Body of pancreas (tissue), 4 donors: ENCODE data around the gene C2orf42. TPM values are rescaled to one million over a fixed set of nuclear protein-coding genes. Genes with fewer than 3 reads are reported as not detected.

Experiments
- ATAC-seq: fragments of 150-250 bp; one replicate; pipeline ENCODE4 v1.9.1; 2016
- DNase-seq, 4 donors: peaks; one replicate each; pipeline ENCODE4 v3.0.0-alpha.2; 2019
- H3K27ac ChIP-seq, 4 donors: fragments of 200-600 bp; sonication (generic); 1 replicate in 3 of 4; 2 replicates in 1 of 4; pipeline versions ENCODE4 v1.5.1 to v1.6.1; 2016 to 2019; ENCODE audit warnings: mild to moderate bottlenecking in 1 of 4, mixed read lengths in 1 of 4, moderate library complexity in 1 of 4
- H3K27me3 ChIP-seq, 2 donors: fragments of 200-600 bp; sonication (generic); one replicate each; pipeline ENCODE4 v1.6.0; 2016; ENCODE audit warnings: mild to moderate bottlenecking in 1 of 2
- H3K36me3 ChIP-seq, 2 donors: fragments of 200-600 bp; sonication (generic); replicated peaks in 1 of 2; 2 replicates each; pipeline ENCODE4 v1.5.1; 2016; ENCODE audit warnings: low read depth in 2 of 2; ENCODE audit not compliant: insufficient read depth in 1 of 2
- H3K4me1 ChIP-seq: fragments of 200-600 bp; sonication (generic); one replicate; pipeline ENCODE4 v1.6.0; 2016
- H3K4me3 ChIP-seq, 2 donors: fragments of 200-600 bp; sonication (generic); 1 replicate in 1 of 2; 2 replicates in 1 of 2; pipeline ENCODE4 v1.5.1; 2016 to 2019
- H3K9me3 ChIP-seq, 3 donors: fragments of 200-600 bp; sonication (generic); 1 replicate in 2 of 3; 2 replicates in 1 of 3; pipeline ENCODE4 v1.5.1; 2016
- POLR2A ChIP-seq, 3 donors: fragments of 450-650 bp; IDR thresholded peaks; one replicate each; pipeline ENCODE4 v1.6.1; 2016; ENCODE audit warnings: antibody characterized with exemption in 3 of 3, mild to moderate bottlenecking in 2 of 3
- WGBS, 2 donors: methylation state at CpG; one replicate each; pipeline ENCODE4 v1.1.5; 2017; 5-methylcytosine and 5-hydroxymethylcytosine counted together
- intact Hi-C: fragments of 100-400 bp; cut with DNase I; formaldehyde crosslinking; loops from one replicate; pipeline ENCODE4 v1.15.1; 2023
- total RNA-seq, 2 donors: library from RNA; depleted of rRNA; stranded (reverse); fragments of >200 nt; gene quantifications; one replicate each; pipeline ENCODE4 v1.1.0, GENCODE V29; 2016
- TF ChIP-seq, protein P1 (sequence below), 7 experiments: fragments of 450-650 bp in 4 of 7; fragments of 200-600 bp in 3 of 7; sonication (generic) in 3 of 7; IDR thresholded peaks; one replicate each; pipeline ENCODE4 v1.5.1; 2016 to 2019; ENCODE audit warnings: antibody characterized with exemption in 7 of 7

The C2orf42 gene
- total RNA-seq, 2 donors from 2014 or later = 6.3 to 7.0 TPM

DNA sequence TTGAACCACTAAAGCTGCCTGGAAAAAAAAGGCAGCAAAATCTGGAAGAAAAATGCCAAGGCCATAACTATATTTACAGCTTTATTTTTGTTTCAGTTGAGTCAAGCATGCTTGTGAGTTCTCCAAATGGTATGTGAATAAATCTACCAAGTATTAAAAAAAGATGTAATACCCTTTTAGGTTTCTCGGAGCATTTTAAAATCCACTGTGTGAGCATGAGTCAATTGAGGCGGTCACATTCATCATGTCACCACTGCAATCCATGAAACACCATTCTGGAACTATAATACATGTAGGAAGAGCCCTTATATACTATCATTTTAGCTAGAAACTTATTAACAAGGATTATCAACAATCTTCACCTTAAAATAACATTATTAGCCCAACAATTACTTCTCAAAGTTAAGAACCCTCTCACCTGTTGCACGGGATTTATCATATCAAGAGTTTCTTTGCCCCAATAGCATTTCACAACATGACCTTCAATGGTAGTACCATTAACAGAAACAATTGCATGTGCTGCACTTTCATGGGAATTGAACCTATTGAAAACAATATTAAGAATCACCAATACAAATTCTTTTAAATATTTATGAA is 24.2 kb upstream of the C2orf42 start:
- intact Hi-C loops = no loop called here
- no peak overlapping the region for H3K27ac ChIP-seq
- no peak overlapping the region for H3K4me3 ChIP-seq
- TF ChIP-seq POLR2A (IDR thresholded peaks at IDR 0.05) = no peak
- TF ChIP-seq, protein P1, sequence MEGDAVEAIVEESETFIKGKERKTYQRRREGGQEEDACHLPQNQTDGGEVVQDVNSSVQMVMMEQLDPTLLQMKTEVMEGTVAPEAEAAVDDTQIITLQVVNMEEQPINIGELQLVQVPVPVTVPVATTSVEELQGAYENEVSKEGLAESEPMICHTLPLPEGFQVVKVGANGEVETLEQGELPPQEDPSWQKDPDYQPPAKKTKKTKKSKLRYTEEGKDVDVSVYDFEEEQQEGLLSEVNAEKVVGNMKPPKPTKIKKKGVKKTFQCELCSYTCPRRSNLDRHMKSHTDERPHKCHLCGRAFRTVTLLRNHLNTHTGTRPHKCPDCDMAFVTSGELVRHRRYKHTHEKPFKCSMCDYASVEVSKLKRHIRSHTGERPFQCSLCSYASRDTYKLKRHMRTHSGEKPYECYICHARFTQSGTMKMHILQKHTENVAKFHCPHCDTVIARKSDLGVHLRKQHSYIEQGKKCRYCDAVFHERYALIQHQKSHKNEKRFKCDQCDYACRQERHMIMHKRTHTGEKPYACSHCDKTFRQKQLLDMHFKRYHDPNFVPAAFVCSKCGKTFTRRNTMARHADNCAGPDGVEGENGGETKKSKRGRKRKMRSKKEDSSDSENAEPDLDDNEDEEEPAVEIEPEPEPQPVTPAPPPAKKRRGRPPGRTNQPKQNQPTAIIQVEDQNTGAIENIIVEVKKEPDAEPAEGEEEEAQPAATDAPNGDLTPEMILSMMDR (IDR thresholded peaks at IDR 0.05) = no peak
- WGBS, 2 donors = 68 to 70% methylated on average over 3 of the region's 3 CpGs
- H3K27me3 ChIP-seq = no peaks in the 10 kb centered on the region
- no peaks in the 10 kb centered on the region for H3K9me3 ChIP-seq
- H3K36me3 ChIP-seq = peaks cover 0 to 31% of the 10 kb centered on the region in 2 donors
- peaks cover 4% of the 10 kb centered on the region for H3K4me1 ChIP-seq
- no peak for DNase-seq
- no peak for ATAC-seq

DNA sequence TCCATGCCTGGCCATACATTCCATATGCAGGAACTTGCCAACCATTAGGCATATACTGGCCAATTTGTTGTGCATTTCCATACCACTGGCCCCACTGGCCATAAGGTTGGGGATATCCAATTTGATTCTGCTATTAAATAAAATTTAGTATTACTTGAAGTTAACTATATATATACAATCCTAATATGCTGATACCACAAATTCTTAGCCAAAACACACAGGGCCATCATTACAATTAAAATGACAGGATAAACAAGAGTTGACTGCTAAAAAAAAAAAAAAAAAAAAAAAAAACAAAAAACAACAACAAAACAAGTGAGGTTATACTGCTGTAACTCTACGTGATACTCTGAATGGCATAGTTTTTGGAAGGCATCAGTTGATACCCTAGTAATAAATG is 23.5 kb upstream of the C2orf42 start:
- intact Hi-C loops = no loop called here
- no peak for DNase-seq
- Histone ChIP-seq H3K4me3 (no peak overlapping the region), H3K36me3 (peaks cover 0 to 27% of the 10 kb centered on the region in 2 donors), H3K27ac (no peak overlapping the region), H3K9me3 (no peaks in the 10 kb centered on the region), H3K27me3 (no peaks in the 10 kb centered on the region), H3K4me1 (peaks cover 4% of the 10 kb centered on the region)
- 48 to 95% methylated on average over 1 of the region's 1 CpG for WGBS, 2 donors
- ATAC-seq = no peak
- TF ChIP-seq, protein P1 (IDR thresholded peaks at IDR 0.05) = no peak
- TF ChIP-seq POLR2A (IDR thresholded peaks at IDR 0.05) = no peak

DNA sequence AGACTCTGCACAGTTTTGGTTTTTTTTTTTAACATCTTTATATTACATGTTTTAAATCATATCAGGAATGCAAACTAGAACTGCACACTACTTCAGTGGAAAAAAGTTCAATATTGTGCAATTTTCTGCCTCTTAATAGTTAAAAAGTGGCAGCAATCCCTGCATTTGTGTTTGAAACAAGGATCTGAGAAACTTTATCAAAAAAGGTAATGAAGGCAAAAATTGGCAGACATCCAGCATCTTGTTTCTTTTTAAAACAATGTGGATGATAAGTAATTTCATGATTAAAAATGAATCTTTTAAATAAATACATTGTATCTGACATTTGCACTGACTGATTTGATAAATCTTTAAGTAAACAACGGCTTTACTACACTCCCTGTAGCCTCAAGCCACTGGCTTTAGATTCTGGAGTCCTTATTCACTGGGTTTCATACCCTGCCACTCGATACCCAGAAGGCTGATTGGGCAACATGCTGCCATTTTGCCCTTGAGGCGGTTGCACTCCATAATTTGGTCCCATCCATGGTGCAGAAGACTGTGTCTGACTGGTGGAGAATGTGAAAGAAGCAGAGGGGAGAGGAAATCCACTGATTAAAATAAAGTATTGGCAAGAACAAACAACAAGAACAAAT is 21.6 kb upstream of the C2orf42 start:
- TF ChIP-seq, protein P1 (IDR thresholded peaks at IDR 0.05) = no peak
- TF ChIP-seq POLR2A (IDR thresholded peaks at IDR 0.05) = no peak
- Histone ChIP-seq H3K9me3 (no peaks in the 10 kb centered on the region), H3K27ac (no peak overlapping the region), H3K4me3 (no peak overlapping the region), H3K4me1 (peaks cover 4% of the 10 kb centered on the region), H3K27me3 (no peaks in the 10 kb centered on the region), H3K36me3 (peaks cover 0 to 20% of the 10 kb centered on the region in 2 donors)
- 64 to 69% methylated on average over 3 of the region's 3 CpGs for WGBS, 2 donors
- no peak for DNase-seq
- intact Hi-C loops = no loop called here
- ATAC-seq = no peak

DNA sequence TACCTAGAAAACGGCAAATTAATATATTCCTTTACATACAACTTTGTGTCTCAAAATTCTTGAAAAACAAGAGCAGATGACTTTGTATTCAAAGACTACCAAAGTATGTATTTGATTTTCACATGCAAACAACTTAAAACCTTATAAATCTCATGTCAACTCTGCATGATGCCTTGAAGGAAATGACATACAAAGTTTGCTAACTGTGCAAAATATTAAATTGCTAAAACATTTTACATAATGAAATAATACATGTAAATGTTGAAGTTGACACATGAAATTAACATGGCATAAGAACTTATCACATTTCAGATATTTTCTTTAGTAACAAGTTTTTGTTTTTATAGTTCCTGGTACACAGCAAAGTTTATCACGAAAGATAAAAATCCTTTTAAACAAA is 20.8 kb upstream of the C2orf42 start:
- peaks cover 0 to 15% of the 10 kb centered on the region in 2 donors for H3K36me3 ChIP-seq
- WGBS, 2 donors = 69 to 72% methylated on average over 2 of the region's 2 CpGs

More for the DNA sequence above, 20.8 kb upstream of the C2orf42 start:
- Histone ChIP-seq H3K27ac (no peak overlapping the region), H3K9me3 (no peaks in the 10 kb centered on the region), H3K4me1 (peaks cover 4% of the 10 kb centered on the region), H3K27me3 (no peaks in the 10 kb centered on the region), H3K4me3 (no peak overlapping the region)
- no peak for TF ChIP-seq POLR2A (IDR thresholded peaks at IDR 0.05)
- TF ChIP-seq, protein P1 (IDR thresholded peaks at IDR 0.05) = no peak
- DNase-seq = no peak
- intact Hi-C loops = no loop called here
- ATAC-seq = no peak
